IPS DF 4.7 (cell line): ENCODE data around the gene PIEZO2.

Experiments
- DNase-seq: peaks from one replicate; pipeline ENCODE4 v3.0.0-alpha.2; 2013; ENCODE audit warnings: low spot score; ENCODE audit errors: extremely low read depth

Gene PIEZO2

DNA sequence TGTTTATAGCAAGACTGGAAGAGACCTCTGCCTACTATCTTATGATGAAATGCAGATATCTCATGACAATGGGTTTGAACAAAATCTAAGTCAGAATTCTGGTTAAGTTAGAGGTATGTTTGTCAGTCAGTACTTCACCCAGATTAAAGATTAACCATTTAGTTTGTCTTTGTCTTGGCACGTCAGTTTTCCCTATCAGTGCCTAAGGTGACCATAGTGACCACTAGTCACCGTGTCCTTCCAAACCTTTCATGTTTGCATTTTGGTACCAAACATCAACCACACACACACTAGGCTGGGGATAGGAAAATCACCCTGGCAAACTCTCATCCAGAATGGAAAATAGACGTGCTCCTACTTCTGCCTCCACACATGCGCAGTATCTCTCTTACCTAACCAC, 248.9 kb downstream of the PIEZO2 start:
- no peak for DNase-seq

DNA sequence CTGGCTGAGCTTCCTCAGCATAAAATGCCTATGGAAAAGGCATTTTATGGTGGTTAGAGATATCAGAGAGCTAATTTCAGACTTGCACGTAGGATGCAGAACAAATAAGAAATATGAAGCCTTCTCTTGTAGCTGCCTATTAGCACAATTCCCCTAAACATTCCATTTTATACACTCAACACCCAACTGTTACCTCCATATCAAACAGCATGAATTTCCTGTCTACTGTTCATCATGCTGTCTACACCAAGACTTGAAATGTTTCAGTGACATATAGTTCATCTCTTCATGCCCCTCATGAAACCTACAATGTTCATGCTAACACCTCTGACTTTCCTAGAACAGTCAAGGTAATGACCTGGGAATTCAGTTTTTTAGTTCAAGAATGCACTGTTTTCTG, 249.9 kb downstream of the PIEZO2 start:
- no peak for DNase-seq

DNA sequence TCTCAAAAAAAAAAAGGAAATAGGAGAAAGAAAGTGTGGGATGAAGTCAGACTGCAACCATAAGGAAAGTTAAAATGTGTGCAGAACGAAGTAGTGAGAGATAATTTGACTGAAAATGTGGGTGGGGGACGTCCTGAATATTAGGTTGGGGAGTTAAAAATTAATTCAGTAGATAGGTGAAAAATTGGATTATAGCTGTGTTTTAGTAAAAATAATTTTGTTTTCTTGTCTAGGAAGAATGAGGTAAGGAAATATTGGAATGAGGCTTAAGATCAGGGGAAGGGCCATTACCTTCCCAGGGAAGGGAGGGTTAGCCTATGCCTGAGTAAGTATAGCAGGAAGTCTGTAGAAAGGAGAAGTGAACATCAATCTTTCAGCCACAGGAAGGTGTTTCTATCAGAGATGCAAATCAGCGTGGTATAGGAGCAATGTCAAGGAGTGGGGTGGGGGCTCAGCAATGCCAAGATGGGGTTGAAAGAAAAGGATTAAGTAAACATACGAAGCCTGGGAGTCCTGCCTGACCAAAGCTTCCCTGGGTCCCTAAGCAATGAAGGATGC, 250.9 kb downstream of the PIEZO2 start:
- no peak for DNase-seq

DNA sequence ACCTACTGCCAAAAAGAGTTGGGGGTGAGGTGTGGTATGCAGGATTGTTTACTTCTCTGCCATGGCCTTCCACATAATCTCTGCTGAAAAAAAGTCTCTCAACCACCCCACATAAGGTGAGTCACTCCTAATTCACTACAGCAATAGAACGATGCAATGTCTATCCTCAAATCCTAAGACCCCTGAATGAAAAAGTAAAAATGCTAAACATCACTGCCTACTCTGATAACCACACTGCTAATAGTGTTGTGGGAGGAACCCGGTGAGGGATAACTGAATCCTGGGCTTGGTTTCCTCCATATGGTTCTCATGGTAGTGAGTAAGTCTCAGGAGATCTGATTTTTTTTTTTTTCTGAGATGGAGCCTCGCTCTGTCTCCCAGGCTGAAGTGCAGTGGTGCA, 252.5 kb downstream of the PIEZO2 start:
- DNase-seq, result no peak

DNA sequence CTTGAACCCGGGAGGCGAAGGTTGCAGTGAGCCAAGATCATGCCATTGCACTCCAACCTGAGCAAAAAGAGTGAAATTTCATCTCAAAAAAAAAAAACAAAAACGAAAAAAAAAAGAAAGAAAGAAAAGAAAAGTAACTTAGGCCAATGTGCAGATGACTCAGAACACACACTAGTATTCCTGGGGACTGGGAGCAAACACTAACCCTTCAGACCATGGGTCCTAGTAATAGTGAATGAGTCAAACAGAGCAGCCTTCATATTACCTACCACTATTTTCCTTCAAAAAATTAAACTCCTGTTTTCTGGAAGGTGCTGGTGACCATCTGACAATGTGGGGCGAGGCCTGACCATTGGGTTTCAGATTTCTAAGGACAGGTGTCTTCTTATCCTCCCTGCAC, 253.4 kb downstream of the PIEZO2 start:
- no peak for DNase-seq

DNA sequence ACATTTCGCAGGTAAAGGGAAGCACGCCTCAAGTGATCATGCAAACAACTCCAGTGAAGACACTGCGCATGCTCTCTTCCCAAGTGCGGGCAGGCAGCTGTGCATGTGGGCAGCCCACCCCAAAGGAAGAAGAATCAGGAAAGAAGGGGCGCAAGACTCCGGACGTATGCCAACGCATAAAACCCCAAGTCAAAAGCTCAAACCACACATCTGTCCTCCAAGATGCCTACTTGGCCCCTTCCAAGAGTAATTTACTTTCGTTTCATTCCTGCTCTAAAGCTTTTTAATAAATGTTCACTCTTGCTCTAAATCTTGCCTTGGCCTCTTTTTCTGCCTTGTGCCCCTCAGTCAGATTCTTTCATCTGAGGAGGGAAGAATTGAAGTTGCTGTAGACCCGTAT, 254.9 kb downstream of the PIEZO2 start:
- DNase-seq, result no peak

DNA sequence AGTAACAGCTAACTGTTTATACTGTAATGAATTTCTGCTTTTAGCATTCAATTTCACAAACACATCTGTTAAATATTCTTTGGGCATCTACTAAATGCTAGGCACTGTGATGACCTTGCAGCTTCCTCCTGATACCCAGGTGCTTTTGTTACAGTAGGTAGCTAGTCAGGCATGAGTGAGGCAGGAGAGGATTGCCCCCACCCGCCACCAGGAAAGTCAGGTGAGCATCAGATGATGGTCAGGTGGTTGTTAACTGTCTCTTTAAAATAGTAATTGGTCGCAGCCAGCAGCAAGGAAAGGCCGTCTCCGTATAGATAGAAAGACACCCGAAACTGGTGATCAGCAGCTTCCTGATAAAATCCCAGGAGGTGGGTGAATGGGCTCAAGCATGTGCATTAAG, 255.6 kb downstream of the PIEZO2 start:
- no peak for DNase-seq

DNA sequence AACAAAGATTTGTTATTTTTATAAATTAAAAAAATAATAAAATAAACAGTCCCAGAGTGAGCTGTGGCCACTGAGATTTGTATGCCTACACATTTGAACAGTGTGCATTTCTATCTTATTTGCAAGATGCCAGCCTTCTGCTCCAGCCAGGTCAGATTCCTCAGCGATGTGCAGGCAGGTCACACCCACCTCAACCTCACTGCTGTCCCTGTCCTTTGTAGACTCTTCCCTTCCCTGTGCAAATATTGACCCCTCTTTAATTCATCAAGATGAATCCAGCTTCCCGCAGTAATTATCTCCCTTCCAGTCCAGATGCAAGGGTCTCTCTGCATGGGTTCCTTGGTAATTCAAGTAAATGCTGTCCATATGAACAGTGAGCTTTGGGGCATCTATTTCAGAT, 256.2 kb downstream of the PIEZO2 start:
- DNase-seq, result no peak

DNA sequence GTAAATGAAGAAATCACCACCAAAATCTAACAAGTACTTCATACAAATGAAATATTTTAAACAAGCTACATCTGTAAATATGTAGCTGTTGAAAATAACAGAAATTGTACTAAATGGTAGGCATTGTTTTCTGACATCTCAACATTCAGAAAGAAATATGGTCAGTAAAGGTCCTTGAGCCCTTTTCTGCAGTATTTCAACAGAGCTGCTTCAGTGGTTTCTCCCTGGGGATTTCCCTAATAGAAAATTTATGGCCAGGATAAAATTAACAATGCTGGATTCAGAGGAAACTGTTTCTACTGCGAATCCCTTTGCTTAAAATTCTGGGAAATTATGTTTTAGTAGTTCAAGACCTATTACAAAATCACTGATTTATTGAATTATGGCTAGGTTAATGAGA, 256.6 kb downstream of the PIEZO2 start:
- DNase-seq, result no peak

DNA sequence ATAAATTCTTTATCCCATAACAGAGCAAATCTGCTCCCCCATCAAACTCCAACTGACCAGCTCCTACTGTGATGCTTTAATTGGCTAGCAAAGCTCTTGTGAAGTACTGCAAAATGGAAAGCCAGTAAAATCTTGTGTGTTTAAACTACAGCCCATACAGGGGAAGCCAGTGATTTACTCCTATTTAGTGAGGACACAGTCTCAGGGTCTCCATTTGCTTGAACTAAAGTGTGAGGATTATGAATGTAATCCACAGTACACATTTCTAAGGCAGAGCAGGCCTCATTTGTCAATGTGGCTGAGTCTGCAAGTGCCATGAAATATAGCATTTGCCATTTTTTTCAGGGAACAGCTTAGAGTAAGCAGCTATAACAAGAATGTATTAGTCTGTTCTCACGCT, 259.3 kb downstream of the PIEZO2 start:
- no peak for DNase-seq

DNA sequence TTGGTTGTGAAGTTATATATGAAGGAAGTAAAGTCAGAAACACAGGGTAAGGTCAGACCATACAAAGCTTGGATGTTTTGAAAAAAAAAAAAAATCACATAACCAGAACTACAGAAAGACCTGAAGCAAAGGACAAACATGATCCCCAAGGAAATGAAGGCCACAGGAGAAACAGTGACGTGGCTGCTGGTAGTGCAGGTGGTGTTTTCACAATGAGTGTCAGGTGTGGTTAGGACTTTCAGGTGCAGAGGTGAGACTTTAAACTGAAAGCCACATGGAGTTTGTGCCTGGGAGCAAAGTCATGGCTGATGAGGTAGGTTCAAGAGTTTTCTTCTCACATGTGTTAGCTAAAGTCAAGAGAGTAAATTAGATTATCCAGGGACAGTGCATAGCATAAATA, 270.7 kb downstream of the PIEZO2 start:
- DNase-seq, result no peak

DNA sequence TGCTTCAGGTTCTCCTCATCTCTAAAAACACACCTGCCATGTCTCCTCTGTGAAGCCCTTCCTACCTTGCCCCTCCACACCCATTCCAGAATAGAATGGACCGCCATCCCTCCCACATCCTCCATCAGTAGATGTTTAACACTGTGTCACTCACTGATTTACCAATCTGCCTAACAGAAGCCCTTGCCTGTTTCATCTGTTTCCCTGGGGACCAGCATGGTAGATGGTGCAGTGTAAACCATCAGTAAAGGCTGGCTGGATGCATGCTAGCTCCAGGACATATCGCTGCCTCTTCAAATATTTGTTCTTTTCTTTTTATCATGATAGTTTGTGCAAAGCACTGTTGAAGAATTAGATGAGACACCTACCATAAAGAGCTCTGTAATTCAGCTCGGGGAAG, 271.4 kb downstream of the PIEZO2 start:
- DNase-seq, result no peak

DNA sequence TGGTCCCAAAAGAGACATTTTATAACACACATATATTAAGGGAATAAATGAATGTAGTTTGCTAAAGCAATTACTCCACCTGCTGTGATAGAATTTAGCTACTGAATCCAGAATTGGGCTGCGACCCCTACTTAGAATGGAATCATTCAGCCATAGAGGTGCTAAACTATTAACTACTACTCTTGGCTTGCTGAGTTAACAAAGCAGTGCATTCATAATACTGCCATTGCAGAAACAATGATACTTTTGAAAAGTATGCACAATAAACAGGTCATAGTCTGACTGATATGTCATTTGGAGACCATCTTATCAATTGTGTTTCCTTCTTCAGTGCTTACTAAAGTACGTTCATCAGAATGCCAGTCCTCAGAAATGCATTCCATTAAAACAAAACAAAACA, 273.6 kb downstream of the PIEZO2 start:
- no peak for DNase-seq

DNA sequence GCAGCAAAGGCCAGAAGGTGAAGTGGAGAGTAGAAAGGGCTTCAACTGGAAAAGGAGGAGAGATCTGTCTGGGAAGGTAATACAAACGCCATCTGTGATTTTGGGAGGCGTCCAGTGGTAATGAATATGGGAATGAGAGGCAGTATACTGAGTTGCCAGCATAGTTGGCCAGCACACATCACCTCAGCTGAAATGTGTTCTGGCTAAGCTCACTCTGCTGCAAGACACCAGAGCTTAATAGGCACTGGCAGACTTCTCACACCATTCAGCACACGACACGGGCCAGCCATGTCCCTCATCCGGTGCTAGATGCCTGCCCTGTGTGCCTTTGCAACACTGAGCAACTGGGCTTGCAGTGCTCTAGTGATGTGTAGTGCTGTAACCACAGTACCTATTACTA, 277.1 kb downstream of the PIEZO2 start:
- no peak for DNase-seq

DNA sequence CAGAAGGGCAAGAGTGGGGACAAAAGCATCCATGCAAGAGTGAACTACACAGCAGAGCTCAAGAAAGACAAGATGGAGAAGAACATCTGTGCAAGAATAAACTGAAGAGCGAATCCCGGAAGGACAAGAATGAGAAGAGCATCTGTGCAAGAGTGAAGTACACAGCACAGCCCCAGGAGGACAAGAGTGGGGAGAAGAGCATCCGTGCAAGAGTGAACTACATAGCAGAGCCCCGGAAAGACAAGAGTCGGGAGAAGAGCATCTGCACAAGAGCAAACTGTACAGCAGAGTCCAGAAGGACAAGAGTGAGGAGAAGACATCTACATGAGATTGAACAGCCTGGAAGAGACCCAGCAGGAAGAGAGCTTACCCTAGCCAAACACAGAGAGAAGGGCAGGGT, 284.6 kb downstream of the PIEZO2 start:
- no peak for DNase-seq

DNA sequence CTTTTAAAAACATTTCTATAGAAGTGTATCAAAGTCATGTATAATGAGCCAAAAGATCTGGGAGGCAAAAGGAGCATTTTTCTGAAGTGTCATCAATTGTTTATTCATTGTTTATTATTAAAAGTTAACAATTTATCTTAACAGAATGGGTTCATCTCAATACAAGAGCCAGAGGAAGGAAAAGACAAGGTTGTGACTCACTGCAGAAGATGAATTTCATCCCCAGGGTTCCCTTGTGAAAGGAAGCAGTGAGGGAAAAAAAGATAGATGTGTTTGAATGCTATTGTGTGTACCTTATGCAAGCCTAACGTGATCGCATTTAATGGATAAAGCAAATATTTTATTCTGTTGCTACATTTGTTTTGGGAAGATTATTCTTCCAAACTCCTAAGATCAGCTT, 286.3 kb downstream of the PIEZO2 start:
- DNase-seq, result no peak

DNA sequence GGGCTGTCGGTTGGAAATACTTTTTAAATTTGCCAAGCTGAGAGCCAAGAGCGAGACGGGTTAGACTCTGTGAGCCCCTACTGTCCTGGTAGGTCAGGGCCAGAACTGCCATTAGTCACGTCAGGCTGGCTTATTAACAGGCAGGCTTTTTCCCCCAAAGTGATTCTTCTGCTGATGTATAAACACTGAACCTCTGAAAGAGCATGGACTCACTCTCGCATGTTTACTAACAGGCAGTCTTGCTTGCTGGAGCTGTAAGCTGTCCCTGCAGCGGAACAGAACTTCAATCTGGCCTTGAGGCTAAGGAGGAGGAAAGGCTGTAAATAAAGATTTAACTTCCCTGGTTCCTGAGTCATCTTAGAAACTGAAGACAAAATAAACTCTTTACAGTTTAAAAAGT, 288.4 kb downstream of the PIEZO2 start:
- DNase-seq, result no peak

DNA sequence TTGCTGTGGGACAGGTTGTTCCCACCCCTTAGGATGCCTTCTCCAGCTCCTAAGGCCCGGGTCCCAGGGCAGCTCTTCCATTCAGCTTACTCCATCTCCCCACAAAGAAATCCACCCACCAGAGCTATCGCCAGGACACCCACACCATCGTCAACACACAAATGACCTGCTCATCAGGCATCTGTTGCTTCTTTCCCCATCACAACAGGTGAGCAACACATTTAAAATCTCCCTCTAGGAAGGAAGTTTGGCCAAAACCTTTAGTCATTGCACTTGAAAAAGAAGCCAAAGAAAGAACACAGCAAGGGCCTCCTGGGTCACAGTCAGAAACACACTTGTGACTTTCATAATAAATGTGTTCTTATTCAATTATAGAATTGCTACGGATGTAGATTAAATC, 289.0 kb downstream of the PIEZO2 start:
- no peak for DNase-seq

DNA sequence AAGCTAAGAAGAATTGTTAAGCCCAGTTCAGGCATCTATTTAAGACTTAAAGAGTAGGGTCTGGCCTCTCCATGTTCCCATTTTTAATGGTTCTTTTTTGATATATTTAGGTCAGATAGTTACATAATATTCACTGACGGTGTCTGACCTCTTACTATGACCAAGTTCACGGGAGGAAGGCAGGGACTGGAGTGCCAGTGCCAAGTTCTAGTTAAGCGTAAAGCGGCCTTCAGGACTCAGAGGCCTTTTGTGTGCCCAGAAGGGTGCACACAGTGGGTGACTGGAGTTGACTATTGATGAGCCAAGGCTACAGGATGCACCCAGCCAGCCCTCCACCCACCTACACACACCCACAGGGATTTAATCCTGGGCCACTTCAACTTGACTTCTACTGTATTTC, 290.9 kb downstream of the PIEZO2 start:
- DNase-seq, result no peak

DNA sequence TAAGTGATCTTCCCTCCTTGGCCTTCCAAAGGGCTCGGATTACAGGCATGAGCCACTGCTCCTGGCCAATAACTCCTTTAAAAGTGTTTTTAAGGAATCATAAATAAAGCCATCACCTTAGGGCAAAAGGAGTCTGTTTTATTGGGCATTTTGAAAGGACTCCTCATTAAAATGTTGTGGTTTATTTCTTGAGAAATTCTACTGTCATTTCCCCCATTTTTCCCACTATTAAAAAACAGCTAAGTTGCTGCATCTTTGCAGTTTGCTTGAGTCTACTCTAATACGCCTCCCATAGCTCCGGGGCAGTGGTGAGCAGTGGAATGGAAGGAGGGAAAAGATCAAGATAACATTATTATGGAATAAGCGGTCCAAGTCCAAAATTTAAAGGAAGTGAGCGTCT, 293.2 kb downstream of the PIEZO2 start:
- DNase-seq, result no peak

DNA sequence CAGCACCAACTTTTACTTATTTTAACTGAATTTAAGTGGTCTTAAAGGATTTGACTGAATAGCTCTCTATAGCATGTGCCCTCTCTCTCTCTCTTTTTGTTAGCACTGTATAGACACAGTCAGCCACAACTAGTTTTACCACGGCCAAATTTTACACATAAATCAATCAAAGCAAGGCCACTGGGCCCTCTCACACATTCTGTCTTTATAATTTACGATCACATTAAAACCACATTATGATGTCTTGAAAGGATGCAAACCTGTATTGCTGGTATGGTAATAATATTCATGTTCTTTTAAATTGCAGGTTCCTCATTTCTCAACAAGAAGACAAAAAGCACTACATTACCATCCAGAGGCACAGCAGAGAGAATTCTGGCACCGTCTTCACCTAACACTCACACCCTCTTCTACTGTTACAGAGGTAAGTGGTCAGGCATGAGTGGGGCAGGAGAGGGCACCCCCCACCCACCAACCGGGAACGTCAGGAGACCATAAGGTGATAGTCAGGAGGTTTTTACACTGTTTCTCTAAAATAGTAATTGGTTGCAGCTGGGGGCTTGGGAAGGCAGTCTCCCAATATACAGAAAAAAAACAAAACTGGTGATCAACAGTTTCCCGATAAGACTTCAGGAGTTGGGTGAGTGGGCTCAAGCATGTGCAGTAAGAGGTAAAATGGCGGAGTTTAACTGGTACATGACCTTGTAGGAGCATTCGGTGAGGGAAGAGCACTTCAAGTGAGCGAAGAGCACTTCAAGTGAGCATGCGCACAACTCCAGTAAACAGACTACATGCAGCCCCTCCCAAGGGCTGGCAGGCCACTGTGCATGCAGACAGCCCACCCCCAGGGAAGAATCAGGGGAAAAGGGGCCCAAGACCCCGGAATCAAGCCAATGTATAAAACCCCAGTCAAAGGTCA, 296.7 kb downstream of the PIEZO2 start:
- DNase-seq, result no peak

DNA sequence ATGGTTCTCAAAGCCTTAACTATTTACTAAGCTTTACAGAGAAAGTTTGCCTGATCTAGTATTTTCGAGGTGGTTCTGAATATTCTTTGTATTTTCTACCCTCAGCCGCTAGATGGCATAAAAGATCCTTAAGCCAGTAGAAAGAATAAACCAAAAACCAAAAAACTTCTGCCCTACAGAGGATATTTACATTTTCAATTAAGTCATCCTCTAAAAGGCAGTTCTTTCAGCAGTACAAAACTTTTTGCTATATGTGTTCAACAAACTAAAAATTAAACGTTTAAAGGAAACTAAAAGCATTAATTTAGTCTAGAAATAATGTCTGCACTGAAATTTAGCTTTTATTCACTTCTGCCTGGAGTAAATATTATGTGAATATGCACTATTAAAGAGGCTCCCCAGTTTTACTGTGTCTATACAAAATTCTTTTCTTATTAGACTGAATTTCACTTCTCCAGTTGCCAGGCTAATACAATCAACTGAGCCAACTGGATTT, 297.5 kb downstream of the PIEZO2 start:
- DNase-seq, result no peak

DNA sequence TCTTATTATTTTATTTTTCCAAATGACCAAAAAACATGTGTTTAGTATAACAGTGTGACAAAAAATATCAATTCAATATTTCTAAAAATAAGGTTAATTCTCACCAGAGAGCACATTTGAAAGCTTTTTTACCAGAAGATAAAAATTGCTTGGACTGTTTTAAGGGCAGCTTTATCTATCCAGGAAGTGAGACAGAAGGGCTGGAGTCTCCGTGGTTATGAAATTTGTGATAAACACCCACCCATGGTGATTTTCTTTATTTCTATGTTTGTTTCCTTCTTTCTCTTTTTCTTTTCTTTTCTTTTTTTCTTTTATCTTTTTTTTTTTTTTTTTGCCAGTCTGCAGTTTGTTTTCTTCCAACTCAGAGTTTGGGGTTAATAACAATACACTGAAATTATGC, 298.5 kb downstream of the PIEZO2 start:
- DNase-seq, result no peak
